Testis (tissue), 2 donors: ENCODE results near the gene RAD17.

ENCODE experiments used
- CTCF ChIP-seq, 3 experiments: fragments of 450-650 bp in 2 of 3; fragments of 200-600 bp in 1 of 3; sonication (generic) in 1 of 3; IDR thresholded peaks; one replicate each; pipeline ENCODE4 v1.5.1; 2016 to 2019; ENCODE audit warnings: antibody characterized with exemption in 3 of 3, mild to moderate bottlenecking in 2 of 3, moderate library complexity in 1 of 3
- POLR2A ChIP-seq: fragments of 450-650 bp; IDR thresholded peaks from one replicate; pipeline ENCODE4 v1.6.1; 2017; ENCODE audit warnings: antibody characterized with exemption, mild to moderate bottlenecking, moderate library complexity

- TF ChIP-seq CTCF (IDR thresholded peaks at IDR 0.05) (no peak), POLR2A (no peak)
Observed at GRCh38 chr5:69343083-69343482, 26.5 kb upstream of the RAD17 start.
